Vagina (tissue), 2 donors: ENCODE results near the gene FOXO3. TPM values are rescaled to one million over a fixed set of nuclear protein-coding genes. Genes with fewer than 3 reads are reported as not detected.

Experiments used
- DNase-seq, 2 donors: peaks; one replicate each; pipeline ENCODE4 v3.0.0-alpha.2; 2017; ENCODE audit errors: extremely low spot score in 2 of 2
- H3K27ac ChIP-seq: fragments of 200-600 bp; sonication (generic); one replicate; pipeline ENCODE4 v1.5.1; 2019
- H3K27me3 ChIP-seq: fragments of 200-600 bp; sonication (generic); one replicate; pipeline ENCODE4 v1.5.1; 2019
- H3K36me3 ChIP-seq, 2 donors: fragments of 200-600 bp; sonication (generic); one replicate each; pipeline ENCODE4 v1.5.1; 2017 to 2019
- H3K4me1 ChIP-seq: fragments of 200-600 bp; sonication (generic); one replicate; pipeline ENCODE4 v1.5.1; 2019
- H3K4me3 ChIP-seq, 2 donors: fragments of 200-600 bp; sonication (generic); 1 replicate in 1 of 2; 2 replicates in 1 of 2; pipeline ENCODE4 v1.5.1; 2016 to 2019
- H3K9me3 ChIP-seq: fragments of 200-600 bp; sonication (generic); one replicate; pipeline ENCODE4 v1.5.1; 2019
- CTCF ChIP-seq, 3 experiments: fragments of 450-650 bp in 2 of 3; fragments of 200-600 bp in 1 of 3; sonication (generic) in 1 of 3; IDR thresholded peaks; one replicate each; pipeline ENCODE4 v1.5.1; 2017 to 2019; ENCODE audit warnings: antibody characterized with exemption in 3 of 3, mild to moderate bottlenecking in 2 of 3, moderate library complexity in 2 of 3
- POLR2A ChIP-seq, 2 donors: fragments of 450-650 bp; IDR thresholded peaks; one replicate each; pipeline ENCODE4 v1.6.1; 2017; ENCODE audit warnings: antibody characterized with exemption in 2 of 2, mild to moderate bottlenecking in 2 of 2, moderate library complexity in 2 of 2
- POLR2AphosphoS5 ChIP-seq, 2 donors: sonication (generic); formaldehyde crosslinking; IDR thresholded peaks; one replicate each; pipeline ENCODE4 v1.9.0; 2017; ENCODE audit warnings: antibody characterized with exemption in 2 of 2, mild to moderate bottlenecking in 2 of 2, low read depth in 1 of 2; ENCODE audit not compliant: insufficient read depth in 1 of 2
- intact Hi-C: fragments of 100-400 bp; cut with DNase I; formaldehyde crosslinking; loops from one replicate; pipeline ENCODE4 v1.15.1; 2023
- total RNA-seq: library from RNA; depleted of rRNA; stranded (reverse); fragments of >200 nt; gene quantifications from one replicate; pipeline ENCODE4 v1.2.3, GENCODE V29; 2016

The FOXO3 gene
- total RNA-seq, 1 donor from 2014 or later, result 110 TPM

- H3K27me3 ChIP-seq, result no peaks in the 10 kb centered on the region
- no peak overlapping the region for H3K4me3 ChIP-seq
- H3K9me3 ChIP-seq, result no peaks in the 10 kb centered on the region
- peaks cover 0 to 9% of the 10 kb centered on the region in 2 donors for H3K36me3 ChIP-seq
- peak; percentile 73 to 79 for TF ChIP-seq POLR2AphosphoS5 (IDR thresholded peaks at IDR 0.05; ENCODE audit: insufficient read depth in 1 of 2, low read depth in 1 of 2)
- TF ChIP-seq POLR2A (IDR thresholded peaks at IDR 0.05), result no peak
- peak in 1 of 3 experiments; percentile 9 for TF ChIP-seq CTCF (IDR thresholded peaks at IDR 0.05)
- peaks cover 41% of the 10 kb centered on the region for H3K4me1 ChIP-seq
- peak in 1 of 2 donors; percentile 91 for DNase-seq
- peak overlapping the region; percentile 17 for H3K27ac ChIP-seq
- intact Hi-C loops, result no loop called here
Observed at GRCh38 chr6:108689272-108690161, 128.8 kb downstream of the FOXO3 start.

DNA sequence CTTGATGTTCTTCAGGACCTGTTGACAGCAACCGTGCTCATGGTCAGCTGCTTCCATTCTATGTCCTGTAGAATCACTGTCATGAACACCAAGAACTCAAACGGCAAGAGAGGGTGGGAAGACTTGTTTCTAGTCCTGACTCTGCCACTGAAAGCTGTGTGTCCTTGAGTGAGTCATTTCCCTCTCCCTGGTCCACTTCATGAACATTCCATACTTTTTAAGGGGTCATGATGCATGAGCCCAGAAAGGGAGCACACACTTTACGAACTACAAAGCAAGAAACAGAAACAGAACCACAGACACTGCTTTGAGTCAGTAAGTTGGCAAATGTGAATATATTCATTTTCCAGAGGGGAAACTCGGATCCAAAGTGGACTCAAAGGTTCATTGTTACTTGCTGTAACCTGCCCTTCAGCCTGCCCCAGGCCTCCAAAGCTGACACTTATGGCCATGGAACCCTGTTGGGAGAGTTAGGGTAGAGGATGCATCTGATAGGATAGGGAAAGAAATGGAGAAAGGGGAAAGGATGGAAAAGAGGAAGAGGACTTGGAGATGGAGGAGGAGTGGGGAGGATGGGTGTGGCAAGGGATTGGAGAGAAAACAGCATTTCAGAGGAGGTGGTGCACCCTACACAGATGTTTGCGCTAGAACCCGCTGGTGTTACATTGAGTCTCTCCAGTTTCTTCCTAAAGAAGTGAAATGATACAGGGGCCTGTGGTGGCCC lies 129.8 kb downstream of the FOXO3 start:
- no peaks in the 10 kb centered on the region for H3K9me3 ChIP-seq
- intact Hi-C loops, result no loop called here
- peaks cover 0 to 9% of the 10 kb centered on the region in 2 donors for H3K36me3 ChIP-seq
- TF ChIP-seq CTCF (IDR thresholded peaks at IDR 0.05) (no peak), POLR2AphosphoS5 (IDR thresholded peaks at IDR 0.05; ENCODE audit: insufficient read depth in 1 of 2, low read depth in 1 of 2) (no peak), POLR2A (IDR thresholded peaks at IDR 0.05) (no peak)
- no peak for DNase-seq
- no peaks in the 10 kb centered on the region for H3K27me3 ChIP-seq
- peaks cover 31% of the 10 kb centered on the region for H3K4me1 ChIP-seq
- H3K27ac ChIP-seq, result no peak overlapping the region
- no peak overlapping the region for H3K4me3 ChIP-seq

- Histone ChIP-seq H3K4me3 (no peak overlapping the region), H3K27me3 (no peaks in the 10 kb centered on the region), H3K4me1 (peaks cover 17% of the 10 kb centered on the region), H3K9me3 (no peaks in the 10 kb centered on the region), H3K27ac (no peak overlapping the region), H3K36me3 (no peaks in the 10 kb centered on the region)
- intact Hi-C loops, result no loop called here
- DNase-seq, result no peak
- no peak for TF ChIP-seq POLR2AphosphoS5 (IDR thresholded peaks at IDR 0.05; ENCODE audit: insufficient read depth in 1 of 2, low read depth in 1 of 2)
- no peak for TF ChIP-seq POLR2A (IDR thresholded peaks at IDR 0.05)
- no peak for TF ChIP-seq CTCF (IDR thresholded peaks at IDR 0.05)
Observed at GRCh38 chr6:108693430-108694154, 132.9 kb downstream of the FOXO3 start.

DNA sequence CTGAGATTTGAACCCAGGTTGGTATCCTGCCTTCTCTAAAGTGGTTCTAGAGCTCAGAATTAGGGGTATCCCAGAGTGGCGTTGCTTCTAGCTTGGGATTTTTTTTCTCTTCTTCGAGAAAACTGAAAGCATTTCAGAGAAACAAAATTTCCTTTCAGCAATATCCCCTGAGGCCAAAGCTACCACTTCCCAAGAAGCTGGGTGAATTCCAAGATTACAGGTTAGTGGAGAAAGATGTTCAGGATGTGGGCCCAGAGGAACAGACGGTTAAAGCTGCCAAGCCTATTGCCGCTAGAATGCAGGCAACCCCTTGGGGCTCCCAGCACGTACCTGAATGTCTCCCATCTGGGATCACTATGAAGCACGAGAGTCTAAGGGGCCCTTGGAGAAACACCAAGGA lies 134.1 kb downstream of the FOXO3 start:
- H3K36me3 ChIP-seq, result no peaks in the 10 kb centered on the region
- intact Hi-C loops, result no loop called here
- H3K27ac ChIP-seq, result no peak overlapping the region
- H3K27me3 ChIP-seq, result no peaks in the 10 kb centered on the region
- H3K4me1 ChIP-seq, result peaks cover 4% of the 10 kb centered on the region
- no peaks in the 10 kb centered on the region for H3K9me3 ChIP-seq
- TF ChIP-seq POLR2A (IDR thresholded peaks at IDR 0.05), result no peak
- no peak for TF ChIP-seq CTCF (IDR thresholded peaks at IDR 0.05)
- no peak for TF ChIP-seq POLR2AphosphoS5 (IDR thresholded peaks at IDR 0.05; ENCODE audit: insufficient read depth in 1 of 2, low read depth in 1 of 2)
- DNase-seq, result no peak
- no peak overlapping the region for H3K4me3 ChIP-seq
